HL-60 (cell line): ENCODE measurements around the gene NBPF1.
A peak's percentile ranks its signal among the peaks of the same experiment; 100 is the strongest.
"Not testable (repeated sequence)": the region's sequence is repeated elsewhere in the genome, so short reads cannot be mapped to it uniquely, and the experiment has no call there.

Experiments
- DNase-seq, 2 experiments: peaks; one replicate each; pipeline ENCODE4 v3.0.0-alpha.2; 2010 to 2020; ENCODE audit warnings: low read depth in 1 of 2, low spot score in 1 of 2
- H3K27ac ChIP-seq: fragments of 250-450 bp; sonication (Bioruptor Pico); replicated peaks from 2 replicates; pipeline ENCODE4 v1.5.1; 2020; ENCODE audit warnings: mild to moderate bottlenecking, moderate library complexity
- H3K27me3 ChIP-seq: fragments of 250-450 bp; sonication (Bioruptor Pico); 2 replicates; pipeline ENCODE4 v1.5.1; 2021; ENCODE audit warnings: mild to moderate bottlenecking, moderate library complexity; ENCODE audit not compliant: insufficient read depth, poor library complexity, severe bottlenecking
- H3K4me3 ChIP-seq: replicated peaks from 2 replicates; pipeline ENCODE4 v1.5.1; 2011; ENCODE audit warnings: mild to moderate bottlenecking, control low read depth, low read length; ENCODE audit not compliant: insufficient read depth
- GABPA ChIP-seq: IDR thresholded peaks from 2 replicates; pipeline ENCODE4 v1.6.1; 2012; ENCODE audit warnings: low read depth
- POLR2AphosphoS5 ChIP-seq: IDR thresholded peaks from 2 replicates; pipeline ENCODE4 v1.6.1; 2012; ENCODE audit warnings: low read depth
- SPI1 ChIP-seq: IDR thresholded peaks from 2 replicates; pipeline ENCODE4 v1.6.1; 2012; ENCODE audit warnings: low read depth, mild to moderate bottlenecking, borderline replicate concordance
- TF ChIP-seq, protein P1 (sequence below): IDR thresholded peaks from one replicate; pipeline ENCODE4 v1.5.1; 2011; ENCODE audit warnings: low read length, control low read depth, inconsistent platforms; ENCODE audit not compliant: insufficient read depth
- TF ChIP-seq, protein P2 (sequence below): IDR thresholded peaks from 2 replicates; pipeline ENCODE4 v1.6.1; 2012; ENCODE audit warnings: low read depth; ENCODE audit not compliant: insufficient replicate concordance

The NBPF1 gene

DNA sequence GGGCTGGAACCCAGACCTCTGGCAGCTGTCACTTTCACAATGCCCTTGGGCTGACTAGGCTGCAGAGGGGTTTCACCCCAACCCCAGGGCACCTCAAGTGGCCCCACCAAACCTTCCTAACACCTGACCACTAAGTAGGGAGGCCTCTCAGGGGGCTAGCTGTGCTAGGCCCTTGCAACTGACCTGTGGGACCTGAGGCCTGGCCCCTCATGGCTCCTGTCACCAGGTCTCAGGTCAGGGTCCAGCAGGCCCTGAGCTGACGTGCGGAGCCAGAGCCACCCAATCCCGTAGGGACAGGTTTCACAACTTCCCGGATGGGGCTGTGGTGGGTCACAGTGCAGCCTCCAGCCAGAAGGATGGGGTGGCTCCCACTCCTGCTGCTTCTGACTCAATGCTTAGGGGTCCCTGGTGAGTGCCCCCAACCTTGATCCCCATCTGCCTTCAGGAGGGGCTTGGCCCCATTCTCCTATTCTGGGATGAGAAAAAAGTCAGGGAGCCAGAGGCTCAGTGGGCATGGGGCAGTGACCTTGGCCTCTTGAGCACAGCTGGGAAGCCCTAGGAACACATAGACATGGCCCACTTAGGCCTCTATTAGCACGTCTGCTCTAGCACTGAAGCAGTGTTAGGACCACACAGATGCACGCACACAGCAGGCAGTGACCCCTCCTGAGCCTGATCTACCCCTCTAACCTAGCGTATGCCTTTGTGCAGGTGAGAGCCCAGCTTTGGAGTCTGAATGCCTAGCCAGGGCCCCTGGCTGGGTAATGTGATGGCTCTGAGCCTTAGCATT, 32.1 kb upstream of the NBPF1 start:
- DNase-seq, H3K27me3 ChIP-seq: not testable (repeated sequence)
- Histone ChIP-seq H3K27ac (peak overlapping the region; percentile 71), H3K4me3 (peak overlapping the region; percentile 97; the same call in 1 of the 2 replicates)

DNA sequence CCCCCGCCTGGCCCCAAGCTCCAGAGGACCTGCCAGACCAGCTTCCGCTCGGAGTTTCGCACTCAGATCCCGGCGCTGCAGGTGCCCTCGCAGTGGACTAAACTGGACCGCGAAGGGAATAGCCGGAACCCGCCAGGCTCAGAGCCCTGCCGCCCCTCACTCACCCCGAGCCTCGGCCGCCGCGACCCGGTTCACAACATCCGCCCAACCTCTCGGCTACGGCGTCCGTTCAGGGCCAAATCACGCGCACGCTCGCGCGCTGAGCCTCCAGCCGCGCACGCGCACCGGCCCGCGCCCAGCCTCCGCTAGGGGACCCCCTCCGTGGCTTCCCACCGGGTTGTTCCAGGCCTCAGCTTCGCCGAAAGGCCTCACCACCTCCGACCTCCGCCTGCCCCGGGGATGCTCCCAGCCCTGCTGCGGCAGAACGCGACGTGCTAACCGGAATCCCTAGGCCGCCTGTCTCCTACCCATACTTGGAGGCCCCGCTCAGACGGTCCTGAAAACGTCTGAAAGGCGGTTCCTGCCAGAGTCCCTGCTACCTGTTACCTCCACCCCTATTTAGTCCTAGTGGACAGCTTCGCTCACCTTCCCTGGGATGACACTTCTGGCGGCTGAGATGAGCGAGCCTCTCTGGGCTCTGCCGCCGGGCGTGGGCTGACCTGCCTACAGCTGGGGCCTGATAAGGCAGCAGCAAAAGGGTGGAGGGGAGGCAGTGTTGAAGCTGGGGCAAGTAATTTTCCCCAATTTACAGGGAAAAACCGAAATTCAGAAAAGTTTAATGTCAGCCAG, 31.3 kb upstream of the NBPF1 start:
- not testable (repeated sequence) for H3K27me3 ChIP-seq
- Histone ChIP-seq H3K4me3 (peak overlapping the region; percentile 97), H3K27ac (peak overlapping the region; percentile 71)
- peak; percentile 97 for TF ChIP-seq POLR2AphosphoS5
- TF ChIP-seq, protein P1, sequence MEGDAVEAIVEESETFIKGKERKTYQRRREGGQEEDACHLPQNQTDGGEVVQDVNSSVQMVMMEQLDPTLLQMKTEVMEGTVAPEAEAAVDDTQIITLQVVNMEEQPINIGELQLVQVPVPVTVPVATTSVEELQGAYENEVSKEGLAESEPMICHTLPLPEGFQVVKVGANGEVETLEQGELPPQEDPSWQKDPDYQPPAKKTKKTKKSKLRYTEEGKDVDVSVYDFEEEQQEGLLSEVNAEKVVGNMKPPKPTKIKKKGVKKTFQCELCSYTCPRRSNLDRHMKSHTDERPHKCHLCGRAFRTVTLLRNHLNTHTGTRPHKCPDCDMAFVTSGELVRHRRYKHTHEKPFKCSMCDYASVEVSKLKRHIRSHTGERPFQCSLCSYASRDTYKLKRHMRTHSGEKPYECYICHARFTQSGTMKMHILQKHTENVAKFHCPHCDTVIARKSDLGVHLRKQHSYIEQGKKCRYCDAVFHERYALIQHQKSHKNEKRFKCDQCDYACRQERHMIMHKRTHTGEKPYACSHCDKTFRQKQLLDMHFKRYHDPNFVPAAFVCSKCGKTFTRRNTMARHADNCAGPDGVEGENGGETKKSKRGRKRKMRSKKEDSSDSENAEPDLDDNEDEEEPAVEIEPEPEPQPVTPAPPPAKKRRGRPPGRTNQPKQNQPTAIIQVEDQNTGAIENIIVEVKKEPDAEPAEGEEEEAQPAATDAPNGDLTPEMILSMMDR: peak; percentile 30
- TF ChIP-seq GABPA: peak; percentile 71
- DNase-seq: peak; percentile 96 to 99

DNA sequence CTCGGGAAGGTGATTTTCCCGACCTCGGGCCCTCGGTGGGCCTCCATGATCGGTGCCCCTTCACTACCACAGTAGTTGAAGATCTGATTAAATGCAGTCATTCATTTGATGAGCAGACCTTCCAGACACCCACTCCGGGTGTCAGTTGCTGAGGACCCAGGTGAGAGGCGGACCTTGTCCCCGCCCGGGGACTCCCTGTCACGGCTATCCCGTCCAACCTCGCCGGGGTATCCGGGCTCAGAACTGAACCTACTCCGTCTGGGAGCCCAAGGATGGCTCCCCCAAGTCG, 30.8 kb upstream of the NBPF1 start:
- DNase-seq: no peak
- no peaks in the 10 kb centered on the region for H3K27me3 ChIP-seq
- H3K27ac ChIP-seq: peak overlapping the region; percentile 71
- no peak for TF ChIP-seq SPI1
- TF ChIP-seq, protein P2, sequence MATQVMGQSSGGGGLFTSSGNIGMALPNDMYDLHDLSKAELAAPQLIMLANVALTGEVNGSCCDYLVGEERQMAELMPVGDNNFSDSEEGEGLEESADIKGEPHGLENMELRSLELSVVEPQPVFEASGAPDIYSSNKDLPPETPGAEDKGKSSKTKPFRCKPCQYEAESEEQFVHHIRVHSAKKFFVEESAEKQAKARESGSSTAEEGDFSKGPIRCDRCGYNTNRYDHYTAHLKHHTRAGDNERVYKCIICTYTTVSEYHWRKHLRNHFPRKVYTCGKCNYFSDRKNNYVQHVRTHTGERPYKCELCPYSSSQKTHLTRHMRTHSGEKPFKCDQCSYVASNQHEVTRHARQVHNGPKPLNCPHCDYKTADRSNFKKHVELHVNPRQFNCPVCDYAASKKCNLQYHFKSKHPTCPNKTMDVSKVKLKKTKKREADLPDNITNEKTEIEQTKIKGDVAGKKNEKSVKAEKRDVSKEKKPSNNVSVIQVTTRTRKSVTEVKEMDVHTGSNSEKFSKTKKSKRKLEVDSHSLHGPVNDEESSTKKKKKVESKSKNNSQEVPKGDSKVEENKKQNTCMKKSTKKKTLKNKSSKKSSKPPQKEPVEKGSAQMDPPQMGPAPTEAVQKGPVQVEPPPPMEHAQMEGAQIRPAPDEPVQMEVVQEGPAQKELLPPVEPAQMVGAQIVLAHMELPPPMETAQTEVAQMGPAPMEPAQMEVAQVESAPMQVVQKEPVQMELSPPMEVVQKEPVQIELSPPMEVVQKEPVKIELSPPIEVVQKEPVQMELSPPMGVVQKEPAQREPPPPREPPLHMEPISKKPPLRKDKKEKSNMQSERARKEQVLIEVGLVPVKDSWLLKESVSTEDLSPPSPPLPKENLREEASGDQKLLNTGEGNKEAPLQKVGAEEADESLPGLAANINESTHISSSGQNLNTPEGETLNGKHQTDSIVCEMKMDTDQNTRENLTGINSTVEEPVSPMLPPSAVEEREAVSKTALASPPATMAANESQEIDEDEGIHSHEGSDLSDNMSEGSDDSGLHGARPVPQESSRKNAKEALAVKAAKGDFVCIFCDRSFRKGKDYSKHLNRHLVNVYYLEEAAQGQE: no peak
- no peak for TF ChIP-seq POLR2AphosphoS5
- TF ChIP-seq, protein P1: no peak
- TF ChIP-seq GABPA: no peak
- peak overlapping the region; percentile 97 for H3K4me3 ChIP-seq

DNA sequence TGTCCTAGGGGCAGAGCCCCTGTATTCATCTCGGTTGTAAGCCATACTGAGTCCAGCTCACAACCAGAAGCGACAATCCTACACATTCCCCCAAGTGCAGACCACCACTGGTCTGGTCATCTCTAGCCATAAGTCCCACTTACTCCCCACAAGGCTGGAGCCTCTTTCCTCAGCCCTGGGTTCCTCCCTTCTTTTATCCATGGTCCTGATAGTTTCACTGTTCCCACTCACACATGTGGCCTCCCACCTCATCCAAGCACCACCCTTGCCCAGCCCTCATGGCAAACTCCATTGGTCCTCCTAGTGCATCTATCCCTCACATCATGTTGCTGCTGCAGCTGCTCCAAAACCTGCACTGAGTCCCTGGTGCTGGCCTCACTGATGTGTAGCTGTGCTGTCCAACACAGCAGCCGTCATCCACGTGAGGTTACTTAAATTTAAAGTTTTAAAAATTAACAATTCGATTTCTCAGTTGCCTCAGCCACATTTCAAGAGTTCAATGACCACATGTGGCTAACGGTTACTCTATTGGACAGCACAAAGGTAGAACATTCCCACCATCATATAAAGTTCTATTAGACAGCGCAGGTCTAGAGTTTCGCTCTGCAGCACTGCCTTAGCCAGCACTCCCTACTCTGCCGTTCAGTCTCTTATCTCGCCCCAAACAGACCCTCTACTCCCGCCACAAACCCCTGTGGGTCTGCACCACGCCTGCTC, 30.3 kb upstream of the NBPF1 start:
- TF ChIP-seq, protein P2: peak; percentile 84
- H3K27me3 ChIP-seq, DNase-seq: not testable (repeated sequence)
- peak overlapping the region; percentile 97 for H3K4me3 ChIP-seq
- peak overlapping the region; percentile 71 for H3K27ac ChIP-seq

DNA sequence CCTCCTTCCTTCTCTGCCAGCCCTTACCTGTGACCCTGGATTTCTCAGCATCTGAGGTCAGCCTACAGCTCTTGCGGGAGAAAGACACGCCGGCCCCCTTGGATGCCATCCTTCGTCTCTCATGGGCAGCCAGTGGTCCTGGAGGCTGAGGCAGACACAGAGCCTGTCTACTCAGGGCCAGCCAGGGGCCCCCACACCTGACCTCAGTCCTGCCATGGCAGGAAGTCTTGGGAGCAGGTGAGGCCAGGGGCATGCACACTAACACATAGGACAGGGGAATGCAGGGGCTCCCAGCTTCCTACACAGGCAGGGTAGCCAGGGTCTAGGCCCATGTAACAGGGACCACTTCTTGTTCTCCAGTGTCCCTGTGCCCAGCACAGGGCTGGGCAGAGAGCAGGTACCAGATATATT, 29.6 kb upstream of the NBPF1 start:
- H3K27ac ChIP-seq, DNase-seq, H3K4me3 ChIP-seq, H3K27me3 ChIP-seq: not testable (repeated sequence)

DNA sequence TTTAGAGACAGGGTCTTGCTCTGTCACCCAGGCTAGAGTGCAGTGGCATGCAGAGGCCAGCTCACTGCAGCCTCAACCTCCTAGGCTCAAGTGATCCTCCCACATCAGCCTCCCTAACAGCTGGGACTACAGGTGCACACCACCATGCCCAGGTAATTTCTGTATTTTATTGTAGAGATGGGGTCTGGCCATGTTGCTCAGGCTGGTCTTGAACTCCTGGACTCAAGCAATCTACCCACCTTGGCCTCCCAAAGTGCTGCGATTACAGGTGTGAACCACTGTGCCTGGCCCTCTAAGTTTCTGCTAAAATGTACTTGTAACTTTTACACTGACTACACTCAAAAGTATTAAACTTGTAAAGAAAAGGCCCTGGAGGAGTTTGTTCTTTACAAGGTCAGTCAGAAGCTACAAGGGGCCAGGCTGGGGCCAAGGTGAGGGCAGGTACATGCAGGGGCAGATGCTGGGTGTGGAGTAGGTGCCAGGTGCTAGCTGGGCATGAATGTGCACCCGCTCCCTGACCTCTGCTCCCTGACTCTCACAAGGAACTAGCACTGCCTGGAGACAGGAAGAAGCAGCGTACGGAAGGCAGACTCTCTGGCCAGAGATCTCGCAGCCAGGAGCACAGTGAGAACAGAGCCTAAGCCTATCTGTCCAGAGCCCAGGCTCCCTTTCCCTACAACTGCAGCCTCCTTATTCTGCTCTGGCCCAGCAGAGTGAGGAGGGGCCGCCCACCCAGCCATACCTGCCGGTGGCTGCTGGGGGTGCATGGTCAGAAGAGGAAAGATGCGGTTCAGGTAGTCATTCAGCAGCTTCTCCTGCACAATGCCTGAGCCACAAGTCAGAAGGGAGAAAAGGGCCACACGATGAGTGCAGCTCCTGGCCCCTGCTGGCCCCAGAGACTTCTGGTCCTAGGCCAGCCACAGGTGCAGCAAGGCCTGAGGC, 28.9 kb upstream of the NBPF1 start:
- not testable (repeated sequence) for H3K4me3 ChIP-seq, H3K27ac ChIP-seq, H3K27me3 ChIP-seq, DNase-seq
